Breast epithelium (tissue), 4 donors: ENCODE data around the gene KNOP1. TPM values are rescaled to one million over a fixed set of nuclear protein-coding genes. Genes with fewer than 3 reads are reported as not detected.

ENCODE experiments used
- DNase-seq, 2 donors: peaks; one replicate each; pipeline ENCODE4 v3.0.0-alpha.2; 2019; ENCODE audit warnings: low spot score in 2 of 2
- H3K27ac ChIP-seq, 2 donors: fragments of 200-600 bp; sonication (generic) in 1 of 2; one replicate each; pipeline ENCODE4 v1.5.1; 2016 to 2019; ENCODE audit warnings: mild to moderate bottlenecking in 1 of 2
- H3K27me3 ChIP-seq, 2 donors: fragments of 200-600 bp; sonication (generic) in 1 of 2; one replicate each; pipeline versions ENCODE4 v1.5.1 to v1.6.0; 2017 to 2019; ENCODE audit warnings: control low read depth in 1 of 2, mild to moderate bottlenecking in 1 of 2
- H3K36me3 ChIP-seq: fragments of 200-600 bp; one replicate; pipeline ENCODE4 v1.5.1; 2019
- H3K4me1 ChIP-seq, 2 donors: fragments of 200-600 bp; sonication (generic); one replicate each; pipeline ENCODE4 v1.5.1; 2016 to 2019; ENCODE audit warnings: control low read depth in 1 of 2
- H3K4me3 ChIP-seq, 3 donors: fragments of 200-600 bp; sonication (generic); 1 replicate in 2 of 3; 2 replicates in 1 of 3; pipeline ENCODE4 v1.5.1; 2016 to 2019; ENCODE audit warnings: mild to moderate bottlenecking in 3 of 3, moderate library complexity in 2 of 3
- H3K9me3 ChIP-seq, 2 donors: fragments of 200-600 bp; sonication (generic) in 1 of 2; one replicate each; pipeline ENCODE4 v1.5.1; 2016 to 2019; ENCODE audit warnings: control low read depth in 1 of 2
- CTCF ChIP-seq, 3 donors: fragments of 450-650 bp; IDR thresholded peaks; one replicate each; pipeline ENCODE4 v1.5.1; 2016 to 2017; ENCODE audit warnings: antibody characterized with exemption in 3 of 3, mild to moderate bottlenecking in 3 of 3, moderate library complexity in 3 of 3
- POLR2A ChIP-seq: fragments of 450-650 bp; IDR thresholded peaks from one replicate; pipeline ENCODE4 v1.6.1; 2016; ENCODE audit warnings: antibody characterized with exemption, mild to moderate bottlenecking, moderate library complexity
- POLR2AphosphoS5 ChIP-seq, 3 donors: sonication (generic); formaldehyde crosslinking; IDR thresholded peaks; one replicate each; pipeline ENCODE4 v1.6.1; 2017; ENCODE audit warnings: antibody characterized with exemption in 3 of 3
- intact Hi-C: fragments of 100-400 bp; cut with DNase I; formaldehyde crosslinking; loops from one replicate; pipeline ENCODE4 v1.15.1; 2023; ENCODE audit warnings: low total_unique reads
- total RNA-seq, 3 donors: library from RNA; depleted of rRNA; stranded (reverse); fragments of >200 nt; gene quantifications; one replicate each; pipeline ENCODE4 v1.1.0, GENCODE V29; 2016

KNOP1 gene
- total RNA-seq, 3 donors from 2014 or later = 12.3 to 15.4 (median 13.0) TPM

DNA sequence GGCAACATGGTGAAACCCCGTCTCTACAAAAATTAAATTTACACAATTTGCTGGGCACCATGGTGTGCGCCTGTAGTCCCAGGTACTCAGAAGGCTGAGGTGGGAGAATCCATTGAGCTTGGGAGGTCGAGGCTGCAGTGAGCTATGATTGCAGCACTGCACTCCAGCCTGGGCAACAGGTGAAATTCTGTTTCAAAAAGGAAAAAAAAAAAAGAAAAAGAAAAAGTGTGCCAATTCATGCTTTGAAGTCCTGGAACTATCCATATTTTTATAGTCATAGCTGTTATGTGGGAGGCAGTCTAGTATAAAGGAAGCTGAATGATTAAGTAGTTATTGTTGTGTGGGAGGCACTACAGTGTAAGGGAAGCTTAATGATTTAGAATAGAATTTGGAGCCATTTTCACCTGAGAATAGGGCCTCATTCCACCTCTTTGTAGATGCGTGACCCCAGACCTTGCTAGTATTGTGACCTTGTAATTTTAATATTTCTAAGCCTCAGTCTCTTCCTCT lies 31.6 kb upstream of the KNOP1 start:
- Histone ChIP-seq H3K4me1 (peaks cover 0 to 10% of the 10 kb centered on the region in 2 donors), H3K4me3 (no peak overlapping the region), H3K36me3 (no peaks in the 10 kb centered on the region), H3K27ac (peak overlapping the region; percentile 53 to 63), H3K27me3 (no peaks in the 10 kb centered on the region), H3K9me3 (no peaks in the 10 kb centered on the region)
- no peak for DNase-seq
- intact Hi-C loops = no loop called here
- TF ChIP-seq POLR2A = no peak
- no peak for TF ChIP-seq POLR2AphosphoS5 (IDR thresholded peaks at IDR 0.05)
- no peak for TF ChIP-seq CTCF (IDR thresholded peaks at IDR 0.05)

DNA sequence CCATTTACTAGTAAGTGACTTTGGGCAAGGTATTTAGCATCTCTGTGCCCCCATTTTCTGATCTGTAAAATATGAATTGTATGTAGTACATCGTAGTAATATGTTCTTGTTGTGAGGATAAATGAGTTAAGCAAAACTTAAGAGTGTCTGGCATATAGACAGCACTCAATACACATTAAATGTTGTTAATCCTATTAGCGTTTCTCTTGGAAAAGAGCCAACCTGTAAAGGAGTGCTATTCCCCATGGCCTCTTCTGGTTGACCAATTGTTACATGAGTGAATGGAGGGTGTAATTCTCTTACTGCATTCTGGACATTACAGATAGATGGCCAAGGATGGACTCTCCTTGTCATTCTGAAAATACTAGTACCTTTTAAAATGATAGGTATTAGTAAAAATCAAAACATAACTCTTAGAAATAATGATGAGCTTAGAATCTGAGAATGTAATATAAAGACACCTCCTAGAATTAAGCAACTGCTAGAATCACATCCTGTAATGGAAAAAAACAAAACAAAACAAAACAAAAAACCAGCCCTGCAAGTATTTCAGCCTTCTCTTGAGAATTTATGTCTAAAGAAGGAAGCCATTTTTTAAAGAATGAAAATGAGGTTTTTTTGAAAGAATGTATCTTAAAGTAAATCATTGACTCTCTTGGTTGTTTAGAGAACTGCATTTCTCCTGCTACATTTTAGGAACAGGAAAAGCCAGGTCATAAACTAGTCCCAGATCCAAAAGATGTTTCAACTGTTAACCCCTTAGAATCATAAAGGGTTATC lies 30.6 kb upstream of the KNOP1 start:
- no peak overlapping the region for H3K4me3 ChIP-seq
- no peaks in the 10 kb centered on the region for H3K9me3 ChIP-seq
- no peaks in the 10 kb centered on the region for H3K36me3 ChIP-seq
- peaks cover 0 to 10% of the 10 kb centered on the region in 2 donors for H3K4me1 ChIP-seq
- intact Hi-C loops = no loop called here
- no peak for DNase-seq
- H3K27me3 ChIP-seq = no peaks in the 10 kb centered on the region
- H3K27ac ChIP-seq = peak overlapping the region; percentile 53 to 63
- TF ChIP-seq POLR2AphosphoS5 (IDR thresholded peaks at IDR 0.05) (no peak), CTCF (IDR thresholded peaks at IDR 0.05) (no peak), POLR2A (no peak)

DNA sequence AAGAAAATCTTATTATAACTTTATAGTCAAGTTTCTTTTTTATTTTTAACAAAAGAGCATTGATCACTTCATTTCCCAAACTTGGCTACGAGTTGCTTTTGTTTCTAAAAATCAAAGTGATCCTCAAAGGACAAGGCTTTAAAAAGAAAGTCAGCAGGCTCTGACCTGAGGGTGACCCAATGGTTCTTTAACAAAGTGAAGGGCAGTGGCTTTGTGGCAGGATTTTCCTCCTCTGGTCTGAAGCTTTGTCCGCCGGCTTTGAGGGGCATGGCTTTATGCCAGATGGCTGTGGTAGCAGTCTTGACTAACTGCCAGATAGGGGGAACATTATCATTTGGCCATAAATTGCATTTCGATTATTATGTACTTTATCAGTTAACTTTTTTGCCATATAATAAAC lies 28.5 kb upstream of the KNOP1 start:
- H3K36me3 ChIP-seq = no peaks in the 10 kb centered on the region
- no peak overlapping the region for H3K4me3 ChIP-seq
- no peak for TF ChIP-seq POLR2A
- TF ChIP-seq POLR2AphosphoS5 (IDR thresholded peaks at IDR 0.05) = no peak
- no peak for TF ChIP-seq CTCF (IDR thresholded peaks at IDR 0.05)
- intact Hi-C loops = no loop called here
- no peaks in the 10 kb centered on the region for H3K9me3 ChIP-seq
- no peaks in the 10 kb centered on the region for H3K27me3 ChIP-seq
- DNase-seq = no peak
- peaks cover 0 to 4% of the 10 kb centered on the region in 2 donors for H3K4me1 ChIP-seq
- peak overlapping the region; percentile 48 to 57 for H3K27ac ChIP-seq

DNA sequence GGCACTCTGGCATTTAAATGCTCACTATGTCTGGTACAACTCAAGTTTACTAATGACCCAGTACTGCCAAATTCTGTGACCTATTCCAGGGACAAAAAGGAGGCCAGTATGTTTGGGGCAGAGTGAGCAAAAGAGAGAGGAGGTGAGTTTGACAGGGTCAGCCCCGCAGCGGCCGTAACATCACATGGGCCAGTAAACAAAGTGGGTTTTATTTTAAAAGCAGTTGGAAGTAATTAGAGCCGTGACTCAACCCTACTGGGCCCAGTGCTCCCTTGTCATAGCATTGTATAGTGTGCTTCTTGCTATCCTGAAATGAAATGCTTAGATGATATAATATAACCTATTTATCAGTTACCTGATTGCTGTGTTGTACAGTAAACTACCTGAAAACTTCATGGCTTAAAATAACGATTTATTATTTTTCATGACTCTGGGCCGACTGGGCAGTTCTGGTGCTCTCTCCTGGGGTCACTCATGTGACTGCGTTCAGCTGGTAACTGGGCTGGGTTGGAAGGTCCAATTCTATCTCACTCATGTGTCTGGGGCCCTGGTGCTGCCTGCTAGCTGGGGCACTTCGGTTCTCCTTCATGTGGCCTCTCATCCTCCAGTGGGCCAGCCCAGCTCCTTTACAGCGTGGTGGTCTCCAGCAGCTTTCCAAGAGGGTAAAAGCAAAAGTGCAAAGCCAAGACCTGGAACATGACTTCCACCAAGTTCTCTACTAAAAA lies 27.4 kb upstream of the KNOP1 start:
- no peaks in the 10 kb centered on the region for H3K4me1 ChIP-seq
- TF ChIP-seq CTCF (IDR thresholded peaks at IDR 0.05) = no peak
- TF ChIP-seq POLR2A = no peak
- no peak for TF ChIP-seq POLR2AphosphoS5 (IDR thresholded peaks at IDR 0.05)
- intact Hi-C loops = no loop called here
- no peaks in the 10 kb centered on the region for H3K36me3 ChIP-seq
- DNase-seq = no peak
- H3K4me3 ChIP-seq = no peak overlapping the region
- no peaks in the 10 kb centered on the region for H3K9me3 ChIP-seq
- H3K27ac ChIP-seq = peak overlapping the region; percentile 33 to 39
- no peaks in the 10 kb centered on the region for H3K27me3 ChIP-seq

- Histone ChIP-seq H3K4me3 (no peak overlapping the region), H3K27ac (no peak overlapping the region), H3K27me3 (no peaks in the 10 kb centered on the region), H3K9me3 (no peaks in the 10 kb centered on the region), H3K4me1 (no peaks in the 10 kb centered on the region), H3K36me3 (no peaks in the 10 kb centered on the region)
- no peak for DNase-seq
- intact Hi-C loops = no loop called here
- TF ChIP-seq CTCF (IDR thresholded peaks at IDR 0.05) = no peak
- TF ChIP-seq POLR2AphosphoS5 (IDR thresholded peaks at IDR 0.05) = no peak
- no peak for TF ChIP-seq POLR2A
Measured at GRCh38 chr16:19744670-19745069, 26.6 kb upstream of the KNOP1 start.
